A673 (cell line): ENCODE measurements around the gene RGS16. TPM values are rescaled to one million over a fixed set of nuclear protein-coding genes. Genes with fewer than 3 reads are reported as not detected.

ENCODE experiments used
- BruUV-seq: library from RNA; stranded (reverse); fragments of 400-500 nt; replicated peaks from 2 replicates; lab custom pipeline; 2021; lab: Mats Ljungman, UMichigan
- CTCF ChIA-PET: fragments of 300-600 bp; sonication (Branson Sonifier 250); formaldehyde crosslinking; loops from one replicate; lab custom pipeline; 2022; ENCODE audit warnings: antibody characterized with exemption; lab: Charles Lee
- POLR2A ChIA-PET: fragments of 300-600 bp; sonication (Branson Sonifier 250); formaldehyde crosslinking; loops from one replicate; lab custom pipeline; 2022; ENCODE audit warnings: antibody characterized with exemption; ENCODE audit not compliant: low non-redundant PET; lab: Charles Lee
- DNase-seq: peaks from one replicate; pipeline ENCODE4 v3.0.0-alpha.2; 2015; ENCODE audit warnings: low spot score
- H3K27ac ChIP-seq: fragments of 200-600 bp; sonication (generic); 2 replicates; pipeline ENCODE4 v1.5.1; 2016; ENCODE audit warnings: mixed run types, low read depth, mild to moderate bottlenecking, mixed read lengths, antibody characterized with exemption, low read length; ENCODE audit not compliant: poor library complexity, severe bottlenecking
- H3K27me3 ChIP-seq: fragments of 200-600 bp; sonication (generic); replicated peaks from 2 replicates; pipeline ENCODE4 v1.6.1; 2017; ENCODE audit warnings: mixed run types, low read depth, mild to moderate bottlenecking, mixed read lengths, antibody characterized with exemption, low read length; ENCODE audit not compliant: insufficient read depth, poor library complexity
- H3K36me3 ChIP-seq: fragments of 200-600 bp; sonication (generic); 2 replicates; pipeline ENCODE4 v1.6.1; 2016; ENCODE audit warnings: mixed run types, mild to moderate bottlenecking, mixed read lengths, antibody characterized with exemption, low read length; ENCODE audit not compliant: insufficient read depth, poor library complexity, severe bottlenecking
- H3K4me1 ChIP-seq: fragments of 200-600 bp; sonication (generic); 2 replicates; pipeline ENCODE4 v1.6.1; 2017; ENCODE audit warnings: mixed run types, mild to moderate bottlenecking, mixed read lengths, antibody characterized with exemption, low read length; ENCODE audit not compliant: insufficient read depth, poor library complexity, severe bottlenecking
- H3K4me3 ChIP-seq: fragments of 200-600 bp; sonication (generic); 2 replicates; pipeline ENCODE4 v1.5.1; 2016; ENCODE audit warnings: low read depth, mixed run types, mild to moderate bottlenecking, mixed read lengths, low read length; ENCODE audit not compliant: poor library complexity, severe bottlenecking
- H3K9me3 ChIP-seq: fragments of 200-600 bp; sonication (generic); 2 replicates; pipeline ENCODE4 v1.6.1; 2016; ENCODE audit warnings: mixed run types, low read depth, mild to moderate bottlenecking, mixed read lengths, antibody characterized with exemption, low read length; ENCODE audit not compliant: poor library complexity, severe bottlenecking
- CTCF ChIP-seq: fragments of 300-800, 200-600 bp; sonication (generic); conservative IDR thresholded peaks from 2 replicates; pipeline ENCODE4 v1.5.1; 2017; ENCODE audit warnings: low read depth, mild to moderate bottlenecking, antibody characterized with exemption, low read length, moderate library complexity, mixed read lengths
- EZH2 ChIP-seq: fragments of 200-600 bp; sonication (generic); IDR thresholded peaks from 2 replicates; pipeline ENCODE4 v1.6.1; 2017; ENCODE audit warnings: borderline replicate concordance, low read depth, mild to moderate bottlenecking, mixed read lengths, antibody characterized with exemption, low read length; ENCODE audit not compliant: poor library complexity, severe bottlenecking
- intact Hi-C: fragments of 100-400 bp; cut with micrococcal nuclease; formaldehyde crosslinking; loops from one replicate; pipeline ENCODE4 v1.10.0; 2022; ENCODE audit not compliant: unreplicated experiment
- total RNA-seq: library from RNA; stranded (reverse); gene quantifications from 2 replicates; pipeline ENCODE4 v1.2.3, GENCODE V29; 2021

RGS16 gene
- total RNA-seq, 1 experiment from 2014 or later, result 22.1 TPM

- POLR2A ChIA-PET, result no interaction called here
- Histone ChIP-seq H3K36me3 (no peaks in the 10 kb centered on the region), H3K9me3 (no peaks in the 10 kb centered on the region), H3K27ac (no peak overlapping the region), H3K27me3 (no peaks in the 10 kb centered on the region), H3K4me1 (peaks cover 33% of the 10 kb centered on the region), H3K4me3 (no peak overlapping the region)
- DNase-seq, result no peak
- CTCF ChIA-PET, result no interaction called here
- no TSS peak for BruUV-seq
- intact Hi-C loops, result no loop called here
- no peak for TF ChIP-seq CTCF
- no peak for TF ChIP-seq EZH2
Observed at GRCh38 chr1:182626527-182626926, 22.3 kb upstream of the RGS16 start.

- H3K4me1 ChIP-seq, result peaks cover 32% of the 10 kb centered on the region
- H3K36me3 ChIP-seq, result no peaks in the 10 kb centered on the region
- no peaks in the 10 kb centered on the region for H3K27me3 ChIP-seq
- no peak overlapping the region for H3K27ac ChIP-seq
- intact Hi-C loops, result no loop called here
- ChIA-PET POLR2A (no interaction called here), CTCF (no interaction called here)
- no peak overlapping the region for H3K4me3 ChIP-seq
- BruUV-seq, result no TSS peak
- H3K9me3 ChIP-seq, result no peaks in the 10 kb centered on the region
- TF ChIP-seq EZH2 (no peak), CTCF (no peak)
- DNase-seq, result no peak
Observed at GRCh38 chr1:182625719-182626504, 21.7 kb upstream of the RGS16 start.

- Histone ChIP-seq H3K9me3 (no peaks in the 10 kb centered on the region), H3K4me1 (peaks cover 26% of the 10 kb centered on the region), H3K36me3 (no peaks in the 10 kb centered on the region), H3K27me3 (no peaks in the 10 kb centered on the region), H3K4me3 (no peak overlapping the region), H3K27ac (peak overlapping the region; percentile 1)
- DNase-seq, result no peak
- intact Hi-C loops, result no loop called here
- ChIA-PET POLR2A (no interaction called here), CTCF (no interaction called here)
- no TSS peak for BruUV-seq
- TF ChIP-seq CTCF (no peak), EZH2 (no peak)
Observed at GRCh38 chr1:182625024-182625423, 20.8 kb upstream of the RGS16 start.
